ENCODE results near the gene KCNK7.
"Not testable (repeated sequence)": the region's sequence is repeated elsewhere in the genome, so short reads cannot be mapped to it uniquely, and the experiment has no call there.

The KCNK7 gene

GRCh38 chr11:65595543-65596281, at the start of gene KCNK7:
TSS of gene KCNK7 (minus strand) at chr11:65595800. CDS start at chr11:65595772, 28 bp downstream.
- DNase-seq (ENCODE audit: low read depth, low spot score) = no peak

- no peak for DNase-seq (ENCODE audit: low read depth, low spot score)
These were observed 49.2 kb upstream of the KCNK7 start for GRCh38 chr11:65644837-65645236.

- no peak for DNase-seq (ENCODE audit: low read depth, low spot score)
These were observed 48.4 kb upstream of the KCNK7 start for GRCh38 chr11:65643971-65644370.

GRCh38 chr11:65642014-65642671, 46.5 kb upstream of the KCNK7 start:
- DNase-seq (ENCODE audit: low read depth, low spot score) = no peak

GRCh38 chr11:65641297-65642013, 45.9 kb upstream of the KCNK7 start:
- no peak for DNase-seq (ENCODE audit: low read depth, low spot score)

GRCh38 chr11:65640483-65641296, 45.1 kb upstream of the KCNK7 start:
- DNase-seq (ENCODE audit: low read depth, low spot score) = no peak

- no peak for DNase-seq (ENCODE audit: low read depth, low spot score)
These were observed 44.3 kb upstream of the KCNK7 start for GRCh38 chr11:65639623-65640482.

GRCh38 chr11:65639228-65639597, 43.6 kb upstream of the KCNK7 start:
- not testable (repeated sequence) for DNase-seq (ENCODE audit: low read depth, low spot score)

GRCh38 chr11:65637794-65638419, 42.3 kb upstream of the KCNK7 start, which contains the start of gene SIPA1:
TSS of gene SIPA1 (plus strand) at chr11:65638101. CDS start at chr11:65640922, 2,821 bp downstream.
- no peak for DNase-seq (ENCODE audit: low read depth, low spot score)

GRCh38 chr11:65637032-65637557, 41.5 kb upstream of the KCNK7 start:
- no peak for DNase-seq (ENCODE audit: low read depth, low spot score)

- no peak for DNase-seq (ENCODE audit: low read depth, low spot score)
These were observed 40.8 kb upstream of the KCNK7 start for GRCh38 chr11:65636108-65637031.

- no peak for DNase-seq (ENCODE audit: low read depth, low spot score)
These were observed 39.5 kb upstream of the KCNK7 start for GRCh38 chr11:65634905-65635731.

GRCh38 chr11:65634440-65634839, 38.8 kb upstream of the KCNK7 start:
- no peak for DNase-seq (ENCODE audit: low read depth, low spot score)

- DNase-seq (ENCODE audit: low read depth, low spot score) = no peak
These were observed 38.5 kb upstream of the KCNK7 start for GRCh38 chr11:65634109-65634436.

GRCh38 chr11:65633390-65634108, 37.9 kb upstream of the KCNK7 start:
- DNase-seq (ENCODE audit: low read depth, low spot score) = no peak

- no peak for DNase-seq (ENCODE audit: low read depth, low spot score)
These were observed 34.6 kb upstream of the KCNK7 start for GRCh38 chr11:65630215-65630614.

GRCh38 chr11:65629579-65629978, 34.0 kb upstream of the KCNK7 start:
- DNase-seq (ENCODE audit: low read depth, low spot score) = no peak
